ENCODE measurements around the gene RPL37.

DNA sequence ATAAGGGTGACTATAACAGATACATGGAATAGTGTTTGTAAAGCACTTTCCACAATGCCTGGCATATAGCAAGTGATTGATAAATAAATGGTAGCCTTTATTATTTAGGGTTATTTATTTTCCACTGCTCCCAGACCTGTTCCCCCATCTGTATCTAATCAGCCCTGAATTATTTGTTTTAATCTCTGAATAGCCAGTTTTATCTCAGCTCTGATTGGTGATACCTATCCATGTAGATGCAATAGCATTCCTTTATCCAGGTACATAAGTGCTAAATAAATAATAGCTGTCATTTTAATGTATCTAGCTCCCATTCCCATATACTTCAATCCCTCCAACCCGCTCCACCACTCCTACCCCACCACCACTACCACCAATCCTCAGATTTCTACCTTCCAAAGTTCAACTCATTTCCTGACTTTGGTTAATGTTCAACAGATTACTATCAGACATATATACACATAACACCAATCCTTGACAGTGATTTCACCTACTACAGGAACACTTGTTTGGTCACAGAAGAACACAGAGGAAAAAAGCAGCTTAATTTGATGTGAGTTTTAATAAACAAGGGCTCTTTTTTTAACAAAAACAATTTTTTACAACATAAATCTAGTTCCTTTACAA is 50.9 kb downstream of the RPL37 start:
- TF ChIP-seq, protein P1, sequence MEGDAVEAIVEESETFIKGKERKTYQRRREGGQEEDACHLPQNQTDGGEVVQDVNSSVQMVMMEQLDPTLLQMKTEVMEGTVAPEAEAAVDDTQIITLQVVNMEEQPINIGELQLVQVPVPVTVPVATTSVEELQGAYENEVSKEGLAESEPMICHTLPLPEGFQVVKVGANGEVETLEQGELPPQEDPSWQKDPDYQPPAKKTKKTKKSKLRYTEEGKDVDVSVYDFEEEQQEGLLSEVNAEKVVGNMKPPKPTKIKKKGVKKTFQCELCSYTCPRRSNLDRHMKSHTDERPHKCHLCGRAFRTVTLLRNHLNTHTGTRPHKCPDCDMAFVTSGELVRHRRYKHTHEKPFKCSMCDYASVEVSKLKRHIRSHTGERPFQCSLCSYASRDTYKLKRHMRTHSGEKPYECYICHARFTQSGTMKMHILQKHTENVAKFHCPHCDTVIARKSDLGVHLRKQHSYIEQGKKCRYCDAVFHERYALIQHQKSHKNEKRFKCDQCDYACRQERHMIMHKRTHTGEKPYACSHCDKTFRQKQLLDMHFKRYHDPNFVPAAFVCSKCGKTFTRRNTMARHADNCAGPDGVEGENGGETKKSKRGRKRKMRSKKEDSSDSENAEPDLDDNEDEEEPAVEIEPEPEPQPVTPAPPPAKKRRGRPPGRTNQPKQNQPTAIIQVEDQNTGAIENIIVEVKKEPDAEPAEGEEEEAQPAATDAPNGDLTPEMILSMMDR (IDR thresholded peaks at IDR 0.05) = no peak
- TF ChIP-seq POLR2A (IDR thresholded peaks at IDR 0.05; ENCODE audit: low read depth) (no peak), POLR2AphosphoS5 (IDR thresholded peaks at IDR 0.05) (no peak)
